ENCODE results near the gene CORO2A.
"Not testable (repeated sequence)": the region's sequence is repeated elsewhere in the genome, so short reads cannot be mapped to it uniquely, and the experiment has no call there.

CORO2A gene

DNA sequence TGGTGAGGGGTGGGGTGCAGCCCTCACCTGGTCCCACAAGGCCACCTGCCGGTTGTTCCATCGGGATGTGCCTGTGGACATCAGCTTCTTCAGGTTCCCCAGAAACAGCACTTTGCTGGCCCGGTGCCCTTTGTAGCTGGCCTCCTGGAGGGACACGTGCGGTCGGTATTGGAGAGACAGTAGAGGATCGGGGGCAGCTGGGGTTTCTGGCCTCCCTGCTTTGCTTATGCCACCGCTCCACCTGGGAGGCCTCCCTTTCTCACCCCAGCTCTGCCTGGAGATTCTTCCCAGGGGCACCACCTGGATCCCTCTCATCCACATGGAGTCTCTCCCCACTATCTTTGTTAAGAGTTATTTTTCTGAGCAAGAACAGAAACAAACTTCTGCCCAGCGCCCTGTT is 60.3 kb downstream of the CORO2A start:
- FAIRE-seq (no peak), DNase-seq (ENCODE audit: insufficient read length, low spot score) (no peak)
- TF ChIP-seq POLR2AphosphoS5 (IDR thresholded peaks at IDR 0.05; ENCODE audit: low read depth, low read length), result no peak

DNA sequence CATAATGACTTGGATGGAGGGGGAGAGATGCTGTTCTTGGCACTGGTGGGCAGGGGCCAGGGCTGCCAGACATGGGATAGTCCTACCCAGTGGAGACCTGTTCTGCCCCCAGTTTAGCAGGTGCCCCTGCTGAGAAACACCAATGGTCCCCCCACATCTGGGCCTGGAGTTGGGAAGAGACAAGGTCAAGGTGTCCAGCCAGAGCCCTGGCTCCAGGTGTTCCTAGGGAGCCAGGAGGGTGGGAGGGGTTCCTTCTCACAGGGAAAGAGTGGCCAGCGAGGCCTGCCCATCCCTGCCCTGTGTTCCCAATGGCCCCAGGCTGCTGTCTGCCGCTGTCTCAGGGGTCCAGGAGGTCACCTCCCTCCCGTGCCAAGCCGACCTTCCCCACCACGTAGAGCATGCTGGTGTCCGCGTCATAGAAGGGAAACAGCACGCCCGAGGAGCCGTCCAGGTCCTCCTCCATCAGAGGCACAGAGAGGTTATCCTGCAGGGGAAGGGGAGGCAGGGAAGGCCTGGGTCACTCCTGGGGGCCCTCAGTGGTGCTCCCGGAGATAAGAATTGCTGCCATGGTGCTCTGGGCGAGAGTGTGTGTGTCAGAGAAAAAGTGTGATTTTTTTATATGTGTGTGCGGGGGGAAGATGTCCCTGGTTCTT is 61.7 kb downstream of the CORO2A start:
- DNase-seq (ENCODE audit: insufficient read length, low spot score) (no peak), FAIRE-seq (no peak)
- TF ChIP-seq POU2F2 (IDR thresholded peaks at IDR 0.05; ENCODE audit: low read depth, low read length) (no peak), POLR2A (IDR thresholded peaks at IDR 0.05; ENCODE audit: low read depth, low read length) (no peak), TAF1 (IDR thresholded peaks at IDR 0.05; ENCODE audit: low read depth, low read length) (no peak), POLR2AphosphoS5 (IDR thresholded peaks at IDR 0.05; ENCODE audit: low read depth, low read length) (no peak)

DNA sequence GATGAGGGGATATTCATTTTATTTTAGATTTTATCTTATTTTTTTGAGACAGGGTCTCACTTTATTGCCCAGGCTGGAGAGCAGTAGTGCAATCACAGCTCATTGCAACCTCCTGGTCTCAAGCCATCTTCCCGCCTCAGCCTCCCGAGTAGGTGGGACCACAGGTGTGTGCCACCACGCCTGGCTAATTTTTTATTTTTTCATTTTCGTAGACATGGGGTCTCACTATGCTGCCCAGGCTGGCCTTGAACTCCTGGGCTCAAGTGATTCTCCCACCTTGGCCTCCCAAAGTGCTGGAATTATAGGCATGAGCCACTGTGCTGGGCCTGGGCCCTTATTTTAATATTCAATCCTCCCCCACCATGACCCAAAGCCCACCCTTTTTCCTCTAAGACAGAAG is 62.4 kb downstream of the CORO2A start:
- not testable (repeated sequence) for FAIRE-seq

DNA sequence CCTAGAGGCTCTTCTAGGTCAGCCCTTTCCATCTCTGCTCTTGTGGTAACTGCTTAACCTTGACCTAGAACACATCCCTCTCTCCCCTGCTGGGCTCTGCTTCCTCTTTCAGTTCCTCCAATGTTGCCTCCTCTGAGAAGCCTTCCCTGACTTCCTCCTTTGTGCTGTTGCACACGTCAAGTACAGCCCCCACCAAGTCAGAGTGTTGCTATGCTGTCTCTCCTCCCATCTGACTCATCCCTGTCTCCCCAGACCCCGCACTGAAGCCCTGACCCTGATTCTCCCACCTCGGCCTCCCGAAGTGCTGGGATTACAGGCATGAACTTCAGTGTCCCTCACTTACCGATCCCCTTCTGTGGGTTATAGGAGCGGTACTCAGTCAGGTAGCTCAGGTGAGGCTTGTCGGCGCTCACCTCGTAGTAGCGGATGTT is 63.0 kb downstream of the CORO2A start:
- DNase-seq (ENCODE audit: insufficient read length, low spot score) (peak; percentile 59), FAIRE-seq (peak; percentile 90)
- TF ChIP-seq SPI1 (IDR thresholded peaks at IDR 0.05; ENCODE audit: low read depth, low read length), result peak; percentile 92
- no peak for TF ChIP-seq POLR2A (IDR thresholded peaks at IDR 0.05; ENCODE audit: low read depth, low read length)

More for the DNA sequence above, 62.4 kb downstream of the CORO2A start:
- DNase-seq (ENCODE audit: insufficient read length, low spot score), result not testable (repeated sequence)

DNA sequence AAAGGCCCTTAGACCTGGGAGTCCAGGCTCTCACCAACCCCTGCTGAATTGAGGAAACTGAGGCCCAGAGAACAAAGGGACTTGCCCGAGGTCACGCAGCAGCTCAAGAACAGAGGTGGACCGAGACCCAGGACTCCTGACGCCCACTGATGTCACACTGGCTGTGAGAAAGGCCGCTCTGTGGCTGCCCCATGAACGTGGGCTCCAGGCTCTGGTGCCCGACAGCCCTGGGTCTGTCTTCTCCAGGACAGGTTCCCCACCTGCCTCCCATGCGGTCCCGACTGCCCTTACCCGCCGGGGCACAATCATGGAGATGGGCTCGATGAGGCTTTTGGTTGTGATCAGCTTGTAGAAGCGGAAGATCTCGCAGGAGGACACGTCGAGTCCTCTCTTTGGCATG is 64.1 kb downstream of the CORO2A start:
- TF ChIP-seq SPI1 (IDR thresholded peaks at IDR 0.05; ENCODE audit: low read depth, low read length), result no peak
- TF ChIP-seq PAX5 (IDR thresholded peaks at IDR 0.05; ENCODE audit: insufficient read depth, low read length, severe bottlenecking), result no peak
- no peak for TF ChIP-seq POLR2AphosphoS5 (IDR thresholded peaks at IDR 0.05; ENCODE audit: low read depth, low read length)
- no peak for TF ChIP-seq POLR2A (IDR thresholded peaks at IDR 0.05; ENCODE audit: low read depth, low read length)
- TF ChIP-seq POU2F2 (IDR thresholded peaks at IDR 0.05; ENCODE audit: low read depth, low read length), result no peak
- TF ChIP-seq TAF1 (IDR thresholded peaks at IDR 0.05; ENCODE audit: low read depth, low read length), result no peak
- no peak for FAIRE-seq
- no peak for DNase-seq (ENCODE audit: insufficient read length, low spot score)

DNA sequence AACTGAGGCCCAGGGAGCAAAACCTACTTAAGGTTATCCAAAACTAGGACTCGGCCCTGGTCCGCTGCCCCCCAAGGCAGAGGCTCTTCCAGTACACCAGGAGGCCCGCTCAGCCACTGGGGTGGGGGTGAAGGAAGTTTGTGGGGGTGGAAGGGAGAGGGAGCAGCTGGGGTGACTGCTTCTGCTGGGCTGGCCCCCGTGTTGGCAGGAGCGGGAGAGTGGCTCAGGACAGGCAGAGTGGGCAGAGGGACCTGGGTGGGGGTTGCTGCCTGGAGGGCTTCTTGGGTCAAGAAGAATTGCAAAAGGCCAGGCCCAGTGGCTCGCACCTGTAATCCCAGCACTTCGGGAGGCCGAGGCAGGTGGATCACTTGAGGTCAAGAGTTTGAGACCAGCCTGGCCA is 65.2 kb downstream of the CORO2A start:
- FAIRE-seq (no peak), DNase-seq (ENCODE audit: insufficient read length, low spot score) (no peak)
- TF ChIP-seq SPI1 (IDR thresholded peaks at IDR 0.05; ENCODE audit: low read depth, low read length) (no peak), POLR2AphosphoS5 (IDR thresholded peaks at IDR 0.05; ENCODE audit: low read depth, low read length) (no peak), POLR2A (IDR thresholded peaks at IDR 0.05; ENCODE audit: low read depth, low read length) (no peak), TAF1 (IDR thresholded peaks at IDR 0.05; ENCODE audit: low read depth, low read length) (no peak), POU2F2 (IDR thresholded peaks at IDR 0.05; ENCODE audit: low read depth, low read length) (no peak), PAX5 (IDR thresholded peaks at IDR 0.05; ENCODE audit: insufficient read depth, low read length, severe bottlenecking) (no peak)

DNA sequence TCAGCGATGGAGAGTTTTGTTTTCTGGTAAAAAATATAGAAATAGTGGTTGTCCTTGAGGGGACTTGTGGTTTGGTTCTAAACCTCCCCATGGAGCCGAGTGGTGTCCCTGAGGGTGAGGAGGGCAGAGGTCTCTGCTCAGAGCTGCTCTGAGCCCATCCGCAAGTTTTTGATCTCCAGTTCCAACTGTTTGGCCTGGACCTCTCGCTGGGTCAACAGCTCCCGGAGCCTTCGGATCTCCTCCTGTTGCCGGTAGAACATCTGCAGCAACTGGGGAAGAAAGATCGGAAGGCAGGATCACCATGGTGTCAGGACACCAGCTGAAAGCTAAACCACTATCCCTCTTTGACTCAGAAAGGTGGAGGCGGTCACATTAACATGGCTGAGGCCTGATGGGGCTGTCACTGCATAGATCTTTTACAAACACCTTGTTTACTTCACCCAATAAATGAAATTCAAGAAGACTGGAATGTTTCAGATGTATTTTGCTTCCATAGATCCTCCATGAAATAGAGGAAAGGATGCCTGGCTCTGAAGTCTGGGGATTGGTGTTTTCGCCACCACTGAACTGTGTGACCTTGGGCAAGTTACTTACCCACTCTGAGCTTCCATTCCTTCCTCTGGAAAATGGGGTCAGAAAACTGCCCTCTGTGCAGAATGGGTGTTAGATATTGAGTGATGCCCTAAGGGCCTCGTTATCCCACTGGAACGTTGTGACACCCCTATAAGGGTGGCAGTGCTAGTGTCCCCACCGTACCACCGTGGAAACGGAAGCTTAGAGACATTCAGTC is 67.6 kb downstream of the CORO2A start:
- TF ChIP-seq SPI1 (IDR thresholded peaks at IDR 0.05; ENCODE audit: low read depth, low read length) (no peak), POU2F2 (IDR thresholded peaks at IDR 0.05; ENCODE audit: low read depth, low read length) (no peak), POLR2A (IDR thresholded peaks at IDR 0.05; ENCODE audit: low read depth, low read length) (no peak), PAX5 (IDR thresholded peaks at IDR 0.05; ENCODE audit: insufficient read depth, low read length, severe bottlenecking) (no peak), POLR2AphosphoS5 (IDR thresholded peaks at IDR 0.05; ENCODE audit: low read depth, low read length) (no peak), TAF1 (IDR thresholded peaks at IDR 0.05; ENCODE audit: low read depth, low read length) (no peak)
- DNase-seq (ENCODE audit: insufficient read length, low spot score), result no peak
- no peak for FAIRE-seq

DNA sequence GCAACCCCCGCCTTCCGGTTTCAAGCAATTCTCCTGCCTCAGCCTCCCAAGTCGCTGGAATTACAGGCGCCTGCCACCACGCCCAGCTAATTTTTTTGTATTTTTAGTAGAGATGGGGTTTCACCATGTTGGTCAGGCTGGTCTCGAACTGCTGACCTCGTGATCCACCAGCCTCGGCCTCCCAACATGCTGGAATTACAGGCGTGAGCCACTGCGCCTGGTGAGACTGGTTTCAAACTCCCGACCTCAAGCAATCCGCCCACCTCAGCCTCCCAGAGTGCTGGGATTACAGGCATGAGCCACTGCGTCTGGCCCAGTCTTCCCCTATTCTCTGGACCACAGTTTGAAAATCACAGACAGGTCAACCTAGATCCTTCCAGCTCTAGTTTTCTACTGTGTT is 68.3 kb downstream of the CORO2A start:
- not testable (repeated sequence) for DNase-seq (ENCODE audit: insufficient read length, low spot score); FAIRE-seq

DNA sequence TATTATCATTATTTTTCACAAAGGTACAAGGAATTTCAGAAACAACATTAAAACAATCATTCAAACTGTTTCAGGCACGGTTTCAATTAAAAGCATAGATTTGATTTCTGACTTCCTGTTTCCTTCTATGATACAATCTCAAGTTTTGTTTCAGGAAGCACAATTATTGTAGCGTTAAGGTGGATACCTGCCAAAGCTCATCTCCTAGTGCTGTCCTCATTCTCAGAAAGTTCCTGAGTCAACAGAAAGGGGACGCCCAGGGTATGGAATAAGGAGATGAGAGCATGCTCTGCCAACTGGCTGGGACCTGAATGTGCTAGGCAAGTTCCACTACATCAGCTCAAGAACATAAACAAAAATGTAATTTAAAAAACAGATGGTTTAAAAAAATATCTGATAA is 71.4 kb downstream of the CORO2A start:
- FAIRE-seq, result no peak
- DNase-seq (ENCODE audit: insufficient read length, low spot score), result no peak
- TF ChIP-seq SPI1 (IDR thresholded peaks at IDR 0.05; ENCODE audit: low read depth, low read length), result 0 out of 2 replicates have a peak, but pooled peaks have one; percentile 18
- no peak for TF ChIP-seq POLR2A (IDR thresholded peaks at IDR 0.05; ENCODE audit: low read depth, low read length)
- no peak for TF ChIP-seq POLR2AphosphoS5 (IDR thresholded peaks at IDR 0.05; ENCODE audit: low read depth, low read length)
- no peak for TF ChIP-seq POU2F2 (IDR thresholded peaks at IDR 0.05; ENCODE audit: low read depth, low read length)
- TF ChIP-seq PAX5 (IDR thresholded peaks at IDR 0.05; ENCODE audit: insufficient read depth, low read length, severe bottlenecking), result no peak
- no peak for TF ChIP-seq TAF1 (IDR thresholded peaks at IDR 0.05; ENCODE audit: low read depth, low read length)

DNA sequence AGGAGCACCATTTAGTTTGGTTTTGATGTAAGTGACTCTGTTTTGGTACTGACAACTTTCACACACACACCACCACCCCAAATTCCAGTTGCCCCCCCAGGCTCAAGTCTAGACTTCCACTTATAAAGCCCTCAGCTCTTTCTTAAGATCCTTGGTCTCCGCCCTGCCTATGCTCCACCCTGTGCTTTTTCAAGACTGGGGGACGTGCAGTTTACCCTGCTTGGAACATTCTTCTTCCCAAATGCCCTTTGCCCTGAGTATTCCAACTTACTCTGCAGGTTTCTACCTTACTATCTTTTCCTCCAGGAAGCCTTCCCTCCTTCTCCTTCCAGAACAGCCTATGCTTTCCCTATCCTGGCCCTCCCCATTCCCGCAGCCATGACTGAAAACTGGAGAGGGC is 72.0 kb downstream of the CORO2A start:
- no peak for DNase-seq (ENCODE audit: insufficient read length, low spot score)
- TF ChIP-seq TAF1 (IDR thresholded peaks at IDR 0.05; ENCODE audit: low read depth, low read length) (no peak), POU2F2 (IDR thresholded peaks at IDR 0.05; ENCODE audit: low read depth, low read length) (no peak), POLR2AphosphoS5 (IDR thresholded peaks at IDR 0.05; ENCODE audit: low read depth, low read length) (no peak), POLR2A (IDR thresholded peaks at IDR 0.05; ENCODE audit: low read depth, low read length) (no peak), SPI1 (IDR thresholded peaks at IDR 0.05; ENCODE audit: low read depth, low read length) (no peak), PAX5 (IDR thresholded peaks at IDR 0.05; ENCODE audit: insufficient read depth, low read length, severe bottlenecking) (no peak)
- FAIRE-seq, result no peak
